Islet of Langerhans (tissue), 1 donor: ENCODE results near the gene IRF2.

Experiments used
- FAIRE-seq: peaks from one replicate; lab custom pipeline; 2011; peaks lifted over from hg19 to GRCh38; lab: Jason Lieb, UNC

The IRF2 gene

GRCh38 chr4:184364100-184364921, 110.0 kb downstream of the IRF2 start:
- no peak for FAIRE-seq

GRCh38 chr4:184363258-184363657, 111.1 kb downstream of the IRF2 start:
- FAIRE-seq, result no peak

GRCh38 chr4:184362396-184362795, 112.0 kb downstream of the IRF2 start:
- FAIRE-seq, result no peak

GRCh38 chr4:184361443-184361842, 112.9 kb downstream of the IRF2 start:
- FAIRE-seq, result no peak

- FAIRE-seq, result no peak
Observed at GRCh38 chr4:184359888-184360287, 114.5 kb downstream of the IRF2 start.

- FAIRE-seq, result no peak
Observed at GRCh38 chr4:184358521-184359232, 115.7 kb downstream of the IRF2 start.

GRCh38 chr4:184357772-184358171, 116.6 kb downstream of the IRF2 start:
- no peak for FAIRE-seq

GRCh38 chr4:184357165-184357564, 117.2 kb downstream of the IRF2 start:
- FAIRE-seq, result no peak

- FAIRE-seq, result no peak
Observed at GRCh38 chr4:184356366-184356765, 118.0 kb downstream of the IRF2 start.

GRCh38 chr4:184355857-184356256, 118.5 kb downstream of the IRF2 start:
- FAIRE-seq, result no peak

- no peak for FAIRE-seq
Observed at GRCh38 chr4:184355111-184355604, 119.2 kb downstream of the IRF2 start.

- no peak for FAIRE-seq
Observed at GRCh38 chr4:184352891-184353290, 121.5 kb downstream of the IRF2 start.

- FAIRE-seq, result no peak
Observed at GRCh38 chr4:184351560-184352451, 122.5 kb downstream of the IRF2 start.

- no peak for FAIRE-seq
Observed at GRCh38 chr4:184350964-184351363, 123.4 kb downstream of the IRF2 start.

GRCh38 chr4:184350213-184350817, 124.0 kb downstream of the IRF2 start:
- no peak for FAIRE-seq

- no peak for FAIRE-seq
Observed at GRCh38 chr4:184349283-184350039, 124.9 kb downstream of the IRF2 start.

- no peak for FAIRE-seq
Observed at GRCh38 chr4:184348311-184349233, 125.8 kb downstream of the IRF2 start.

- FAIRE-seq, result no peak
Observed at GRCh38 chr4:184347251-184348239, 126.8 kb downstream of the IRF2 start.

GRCh38 chr4:184346682-184347081, 127.7 kb downstream of the IRF2 start:
- no peak for FAIRE-seq
